Measurements from ENCODE around the gene SCD5.

SCD5 gene

DNA sequence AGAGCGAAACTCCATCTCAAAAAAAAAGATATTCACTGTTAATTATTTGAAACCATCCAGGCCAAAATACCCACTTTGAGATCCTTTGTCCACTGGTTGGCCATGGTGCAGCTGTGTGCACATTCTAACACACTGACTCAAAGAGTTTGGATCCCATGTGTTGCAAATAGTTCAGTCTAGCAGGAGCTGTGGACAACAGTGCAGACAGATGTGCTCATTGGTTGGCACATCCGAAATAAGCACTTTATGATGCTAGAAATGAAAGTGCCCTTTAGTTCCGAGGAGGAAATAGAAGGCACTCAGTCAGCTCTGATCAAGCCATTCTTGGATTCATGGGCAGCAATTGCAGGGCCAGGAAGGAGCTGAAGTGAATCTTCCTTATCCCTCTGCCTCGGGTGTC, 173.8 kb downstream of the SCD5 start:
- DNase-seq = no peak

DNA sequence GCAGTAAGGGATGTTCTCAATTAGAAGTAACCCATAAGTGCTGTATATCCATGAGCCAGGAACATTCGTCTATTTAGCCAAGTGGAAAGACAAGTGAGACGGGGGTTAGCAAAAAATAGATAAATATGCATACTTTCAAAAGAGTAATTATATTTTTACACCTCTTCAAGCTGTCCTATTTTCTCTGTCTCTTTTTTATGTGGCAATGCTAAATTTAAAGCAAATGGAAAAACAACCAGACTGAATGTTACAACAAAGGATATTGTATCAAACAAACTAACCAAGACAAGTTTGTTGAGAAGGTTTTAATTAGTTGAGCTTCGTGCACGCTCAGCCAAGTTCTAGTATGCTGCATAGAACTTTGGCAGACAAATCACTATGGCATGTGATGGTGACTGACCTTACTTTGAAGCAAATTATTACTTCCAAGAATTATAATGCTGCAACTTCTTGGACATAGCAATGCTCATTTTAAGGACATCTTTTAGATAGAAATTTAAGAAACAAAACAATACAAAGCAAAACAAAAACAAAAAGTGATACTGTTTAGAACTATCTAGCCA, 175.4 kb downstream of the SCD5 start:
- no peak for DNase-seq

DNA sequence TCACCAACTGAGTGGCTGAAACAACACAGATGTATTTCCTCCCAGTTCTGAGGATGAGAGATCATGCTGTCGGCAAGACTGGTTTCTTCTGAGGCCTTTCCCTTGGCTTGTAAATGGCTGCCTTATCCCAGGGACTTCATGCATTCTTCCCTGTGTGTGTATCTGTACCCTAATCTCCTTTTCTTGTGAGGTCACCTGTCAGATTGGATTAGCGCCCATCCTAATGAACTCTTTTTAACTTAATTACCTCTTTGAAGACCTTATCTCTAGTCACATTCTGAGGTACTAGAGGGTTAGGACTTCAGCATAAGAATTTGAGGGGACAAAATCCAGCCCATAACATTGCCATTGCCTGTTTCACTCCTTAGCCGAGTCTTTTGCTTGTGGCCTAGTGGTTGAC, 177.3 kb downstream of the SCD5 start:
- peak in 1 of 3 experiments; percentile 51 for DNase-seq

DNA sequence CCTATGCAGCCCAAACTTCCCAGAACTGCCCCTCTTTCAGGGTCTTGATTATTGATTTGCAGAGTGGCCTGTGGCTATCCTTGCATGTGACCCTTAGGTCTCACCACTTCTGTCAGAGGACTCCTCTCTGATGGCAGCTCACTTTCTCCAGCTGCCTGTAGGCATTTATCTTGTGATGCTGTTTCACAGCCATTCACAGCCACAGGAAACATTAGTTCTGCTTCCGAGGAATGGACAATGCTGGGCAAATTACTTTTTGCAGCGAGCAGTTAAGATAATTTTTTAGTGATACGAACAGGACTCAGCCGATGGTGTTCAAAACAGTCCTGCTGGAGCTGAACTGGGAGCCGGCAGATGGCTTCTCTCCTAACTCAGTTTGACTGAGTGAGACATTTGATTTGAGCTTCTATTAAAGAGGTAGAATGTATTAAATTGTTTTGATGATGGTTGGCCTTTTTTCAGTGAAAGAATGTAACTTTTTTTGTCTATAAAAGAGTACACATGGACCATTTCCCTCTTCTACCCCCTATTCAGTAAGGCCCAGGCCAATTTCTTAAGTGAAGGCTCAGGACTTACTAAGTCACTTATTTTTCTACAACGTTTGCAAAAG, 178.4 kb downstream of the SCD5 start:
- no peak for DNase-seq

DNA sequence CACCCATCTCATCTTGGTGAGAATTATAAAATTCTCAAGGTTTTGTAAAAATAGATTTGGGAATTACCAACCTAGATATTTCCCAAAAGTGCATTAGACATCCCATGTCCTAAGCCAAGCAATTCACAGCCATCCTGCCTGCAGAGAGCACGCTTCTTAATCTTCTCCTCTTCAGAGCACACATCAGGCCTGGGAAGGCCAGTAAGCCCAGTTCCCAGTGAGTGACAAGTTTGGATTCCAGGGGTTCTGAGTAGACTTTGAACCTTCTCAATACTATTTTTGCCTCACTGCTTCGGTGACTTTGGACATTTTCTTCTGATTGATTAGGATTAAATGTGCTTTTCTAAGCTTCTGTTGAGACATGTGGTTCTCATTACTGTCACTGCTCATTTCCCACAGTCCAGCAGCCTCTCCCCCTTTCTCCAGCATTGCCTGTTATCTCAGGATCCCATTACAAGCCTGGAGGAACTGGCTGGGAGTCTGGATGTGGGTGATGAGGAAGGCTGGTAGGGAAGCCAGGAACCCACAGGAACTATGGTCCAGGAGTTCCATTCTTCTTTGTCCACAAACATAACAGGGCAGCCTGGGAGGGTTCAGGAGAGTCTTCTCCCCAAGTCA, 180.4 kb downstream of the SCD5 start:
- DNase-seq = no peak

DNA sequence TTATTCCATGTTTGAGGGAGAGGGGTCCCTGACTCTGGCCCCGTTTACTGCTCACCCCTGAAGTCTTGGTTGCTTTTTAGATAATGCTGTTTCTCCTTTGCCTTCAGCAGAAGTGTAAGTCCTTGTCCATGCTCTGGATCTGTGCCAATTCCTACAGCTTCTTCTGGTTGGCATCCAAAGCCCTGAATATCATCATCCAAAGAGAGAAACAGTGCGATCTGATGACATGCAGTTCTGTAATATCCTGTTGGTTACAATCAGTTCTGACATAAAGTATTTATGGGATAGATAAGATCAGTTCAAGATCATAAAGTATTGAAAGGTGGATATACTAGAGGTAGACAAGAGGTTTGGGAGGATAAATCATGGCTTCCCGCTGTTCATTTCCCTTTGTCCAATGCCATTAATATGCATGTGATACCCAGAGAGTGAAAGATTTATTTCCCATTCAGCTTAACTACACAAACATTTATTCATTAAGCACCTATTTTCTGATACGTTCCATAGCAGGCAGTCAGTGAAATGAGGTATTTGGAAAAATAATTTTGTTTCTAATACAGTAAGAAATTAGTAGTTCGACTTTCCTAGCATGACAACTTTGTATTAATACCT, 183.7 kb downstream of the SCD5 start:
- DNase-seq = no peak

DNA sequence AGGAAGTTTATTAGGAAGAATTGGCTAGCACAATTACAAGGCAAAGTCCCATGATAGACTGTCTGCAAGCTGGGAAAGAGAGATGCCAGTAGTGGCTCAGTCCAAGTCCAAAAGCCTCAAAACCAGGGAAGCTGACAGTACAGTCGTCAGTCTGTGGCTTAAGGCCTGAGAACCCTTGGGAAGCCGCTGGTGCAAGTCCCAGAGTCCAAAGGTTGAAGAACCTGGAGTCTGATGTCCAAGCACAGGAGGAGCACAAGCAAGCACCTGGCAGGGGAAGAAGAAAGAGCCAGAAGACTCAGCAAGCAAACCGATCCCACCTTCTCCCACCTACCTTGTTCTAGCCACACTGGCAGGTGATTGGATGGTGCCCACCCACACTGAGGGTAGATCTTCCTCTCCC, 185.5 kb downstream of the SCD5 start:
- no peak for DNase-seq

DNA sequence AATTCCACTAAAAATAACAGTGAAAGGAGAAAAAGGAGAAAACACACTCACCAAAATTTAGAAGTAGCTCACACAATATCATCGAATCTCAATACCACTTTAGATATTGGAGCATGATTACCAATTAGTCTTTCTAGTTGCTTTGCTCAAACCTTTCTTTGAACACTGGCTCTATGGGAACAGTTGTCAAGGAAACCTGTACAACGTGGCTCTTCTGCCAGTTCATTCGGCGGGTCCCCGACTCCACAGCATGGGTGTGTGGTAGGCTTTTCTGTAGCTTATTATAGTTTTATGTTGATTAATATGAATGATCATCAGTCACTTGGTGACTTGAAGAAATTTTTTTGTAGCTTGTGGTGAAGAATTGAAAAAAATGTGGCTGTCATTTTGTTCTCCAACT, 186.6 kb downstream of the SCD5 start:
- peak in 2 of 3 experiments; percentile 42 to 80 for DNase-seq

DNA sequence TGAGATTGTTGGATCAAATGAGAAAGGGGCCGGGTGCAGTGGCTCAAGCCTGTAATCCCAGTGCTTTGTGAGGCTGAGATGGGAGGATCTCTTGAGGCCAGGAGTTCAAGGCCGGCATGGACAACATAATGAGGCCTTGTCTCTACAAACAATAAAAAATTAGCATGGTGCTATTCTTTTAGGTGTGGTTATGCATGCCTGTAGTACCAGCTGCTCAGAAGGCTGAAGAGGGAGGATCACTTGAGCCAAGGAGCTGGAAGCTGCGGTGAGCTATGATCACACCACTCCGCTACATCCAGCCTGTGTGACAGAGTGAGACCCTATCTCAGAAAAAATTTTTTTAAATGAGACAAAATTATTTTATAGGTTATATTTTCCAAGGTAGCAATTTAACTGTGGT, 187.1 kb downstream of the SCD5 start:
- peak in 2 of 3 experiments; percentile 22 to 58 for DNase-seq

DNA sequence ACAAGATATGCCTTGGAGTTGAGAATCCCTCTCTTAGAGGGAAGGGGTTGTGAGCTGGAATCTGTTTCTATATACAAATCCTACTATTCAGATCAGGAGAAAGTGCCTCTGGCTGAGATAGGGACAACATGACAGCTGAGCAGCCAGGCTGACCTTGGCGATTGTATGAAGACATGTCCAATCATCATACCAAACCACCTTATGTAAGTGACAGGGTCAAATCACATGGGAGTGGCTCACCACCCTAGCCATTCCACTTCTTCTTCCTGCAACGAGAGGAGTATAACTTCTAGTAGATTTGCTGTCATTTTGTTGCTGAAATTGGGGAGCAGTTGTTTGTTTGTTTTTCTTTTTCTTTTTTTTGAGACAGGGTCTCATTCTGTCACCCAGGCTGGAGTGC, 188.6 kb downstream of the SCD5 start:
- peak in 1 of 3 experiments; percentile 6 for DNase-seq

DNA sequence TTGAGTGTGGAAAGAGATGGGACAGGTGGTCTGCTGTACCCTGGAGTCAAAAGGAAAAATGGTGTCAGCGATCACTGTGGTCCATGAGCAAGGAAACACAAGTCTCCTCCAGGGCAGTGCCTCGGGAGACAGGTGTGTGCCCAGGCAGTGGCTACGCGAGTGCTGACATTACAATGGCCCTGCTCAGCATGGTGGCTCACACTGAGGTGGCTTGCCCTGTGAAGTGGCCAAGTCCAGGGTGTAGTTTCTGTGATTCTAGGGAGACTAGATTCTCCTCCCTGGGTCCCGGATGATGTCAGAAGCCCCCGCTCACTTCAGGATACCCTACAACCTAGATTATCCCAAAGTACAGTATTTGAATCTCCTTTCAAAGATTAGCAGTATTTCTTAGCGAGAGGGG, 192.0 kb downstream of the SCD5 start:
- no peak for DNase-seq

DNA sequence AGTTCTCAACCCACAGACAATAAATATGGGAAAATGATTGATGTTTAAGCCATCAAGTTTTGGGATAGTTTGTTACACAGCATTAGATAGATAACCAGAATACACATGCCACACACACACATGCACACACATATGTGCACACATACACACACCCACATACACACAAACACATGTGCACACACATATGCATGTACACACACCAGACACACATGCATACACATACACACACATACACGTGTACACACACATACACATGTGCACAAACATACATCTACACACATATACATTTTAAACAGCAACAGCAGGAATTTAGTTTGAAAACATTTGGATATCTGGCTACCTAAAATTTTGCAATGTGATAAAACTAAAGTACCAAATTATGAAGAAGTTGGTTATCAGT, 194.1 kb downstream of the SCD5 start:
- DNase-seq = no peak

DNA sequence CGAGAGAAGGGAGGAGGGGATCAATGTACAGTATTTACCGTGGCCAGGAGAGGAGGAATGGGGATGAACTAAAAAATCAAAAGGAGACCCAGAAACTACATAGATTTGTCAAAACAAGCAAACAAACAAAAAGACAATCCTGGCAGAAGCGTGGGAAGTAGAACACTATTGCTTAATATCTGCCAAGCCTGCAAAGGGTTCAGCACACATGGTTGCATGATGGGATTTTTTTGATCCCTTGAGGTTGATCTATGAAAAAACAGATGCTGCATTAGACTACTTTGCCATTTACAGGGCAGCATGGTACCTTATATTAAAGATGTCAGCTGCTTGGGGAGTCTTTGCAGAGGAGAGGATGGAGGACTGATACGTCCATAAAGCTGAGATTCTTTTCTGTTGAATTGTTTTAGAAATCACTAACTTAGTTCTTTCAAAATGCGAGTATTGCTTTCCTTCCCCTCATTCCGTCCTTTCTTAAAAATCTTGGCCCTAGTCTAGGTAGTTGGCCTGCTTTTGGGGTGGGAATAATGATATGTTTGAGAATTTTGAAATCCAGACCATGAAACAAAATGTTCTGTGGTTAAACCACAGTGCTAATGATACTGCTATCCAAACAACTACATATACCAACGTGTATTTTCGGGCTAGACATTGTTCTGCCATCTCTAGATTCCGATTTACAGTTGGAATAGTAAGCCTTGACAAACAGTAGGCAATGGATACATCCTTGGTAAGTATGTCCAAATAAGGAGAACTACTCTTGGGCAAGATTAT, 197.2 kb downstream of the SCD5 start:
- DNase-seq = no peak

DNA sequence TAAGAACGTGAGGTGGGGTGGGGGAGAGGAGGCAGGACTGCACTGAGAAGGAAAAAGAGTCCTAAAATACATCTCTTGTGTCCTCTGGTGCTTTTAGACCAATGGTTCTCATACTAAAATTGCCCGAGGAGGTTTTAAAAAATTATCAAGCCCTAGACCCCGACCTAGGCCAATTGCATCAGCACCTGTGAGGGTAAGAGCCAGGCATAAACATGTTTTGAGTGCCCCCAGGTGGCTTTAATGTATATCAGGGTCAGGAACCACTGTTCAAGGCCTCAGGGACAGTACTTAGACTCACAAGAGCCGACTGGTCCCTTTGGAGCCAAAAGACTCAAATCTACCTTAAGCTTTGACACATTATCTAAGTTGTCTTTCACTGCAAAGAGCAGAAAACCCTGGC, 199.3 kb downstream of the SCD5 start:
- DNase-seq = peak in 2 of 3 experiments; percentile 58 to 82

DNA sequence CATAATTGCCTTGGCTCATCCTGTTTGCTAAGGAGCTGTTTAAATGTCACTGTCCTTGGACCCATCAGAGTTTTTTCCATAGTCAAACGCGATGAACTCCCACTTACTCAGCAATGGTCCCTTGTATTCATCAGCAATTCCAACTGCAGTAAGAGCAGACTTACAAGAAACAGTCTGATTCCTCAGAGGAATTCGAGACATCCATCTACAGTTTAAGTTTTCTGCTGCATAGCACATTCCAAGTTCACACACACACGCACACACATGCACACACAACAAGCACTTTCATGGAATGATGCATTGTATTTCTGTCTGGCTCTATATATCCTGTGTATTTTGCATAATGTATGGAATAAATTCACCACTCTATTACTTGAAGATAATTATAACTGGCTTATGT, 204.1 kb downstream of the SCD5 start:
- no peak for DNase-seq

DNA sequence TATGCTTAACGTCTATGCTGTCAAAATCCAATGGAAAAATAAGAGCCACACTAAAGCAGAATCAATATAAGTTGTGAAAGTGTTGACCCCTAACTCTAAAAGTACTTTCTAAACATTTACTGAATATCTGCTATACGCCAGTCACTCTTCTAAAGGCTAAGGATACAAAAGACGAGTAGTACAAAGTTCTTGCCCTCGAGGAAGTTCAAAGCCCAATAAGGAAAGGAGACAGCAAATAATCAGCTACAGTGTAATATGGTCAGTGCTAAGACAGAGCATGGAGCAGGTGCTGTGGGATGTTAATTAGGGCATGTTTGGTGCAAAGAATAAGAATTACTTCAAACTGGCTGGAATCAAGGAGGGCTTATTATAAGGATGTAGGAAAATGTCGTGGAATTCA, 205.2 kb downstream of the SCD5 start:
- DNase-seq = no peak

DNA sequence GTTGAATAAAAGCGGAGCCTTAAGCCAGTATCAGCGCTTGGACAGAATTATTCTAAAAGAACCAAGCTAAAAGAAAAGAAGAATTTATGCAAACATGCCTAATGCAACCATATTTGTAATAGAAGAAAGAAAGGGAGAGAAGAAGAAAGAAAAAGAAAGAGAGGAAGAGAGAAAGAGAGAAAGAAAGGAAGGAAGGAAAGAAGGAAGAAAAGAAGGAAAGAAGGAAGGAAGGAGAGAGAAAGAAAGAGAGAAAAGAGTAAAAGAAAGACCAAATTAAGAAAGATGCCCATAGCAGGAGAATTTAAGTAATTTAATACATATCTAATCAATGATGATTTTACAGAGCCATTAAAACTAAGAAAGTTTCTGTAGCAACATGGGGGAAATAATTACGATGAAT, 206.0 kb downstream of the SCD5 start:
- DNase-seq = no peak

DNA sequence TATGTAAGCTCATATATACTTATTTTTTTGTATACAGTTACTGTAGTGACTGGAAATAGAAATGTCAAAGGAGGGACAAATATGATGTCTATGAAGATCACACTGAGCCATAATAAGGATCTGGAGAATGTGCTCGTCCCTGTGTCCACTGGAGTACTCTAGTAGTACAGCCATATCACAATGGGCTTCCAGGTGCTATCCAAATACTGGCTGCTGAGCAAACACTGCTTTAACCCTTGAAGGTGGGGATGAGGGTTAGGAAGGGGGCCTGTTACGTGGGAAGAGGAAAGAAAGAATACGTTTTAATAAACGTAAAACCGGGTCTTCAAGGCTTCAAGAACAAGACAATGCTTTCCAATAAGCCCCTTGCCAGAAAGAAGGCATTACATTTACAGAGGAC, 207.0 kb downstream of the SCD5 start:
- DNase-seq = peak in 2 of 3 experiments; percentile 13 to 62

DNA sequence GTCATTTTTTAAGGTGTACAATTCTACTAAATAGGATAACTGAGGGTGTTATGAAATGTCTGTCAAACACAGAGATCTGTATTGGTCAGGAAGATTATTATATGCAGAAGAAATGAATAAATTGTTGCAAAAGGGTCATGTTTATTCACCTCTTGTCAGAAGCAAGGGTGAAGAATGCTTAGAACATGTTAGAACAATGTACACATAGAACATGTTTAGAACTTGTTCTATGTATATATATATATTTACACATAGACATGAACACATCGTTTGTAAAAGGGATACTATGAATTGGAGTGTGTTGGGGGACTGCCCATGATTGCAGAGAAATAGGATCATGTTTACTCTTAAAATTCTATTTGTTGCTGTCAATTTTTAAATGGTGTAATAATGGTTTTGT, 208.8 kb downstream of the SCD5 start:
- DNase-seq = no peak

DNA sequence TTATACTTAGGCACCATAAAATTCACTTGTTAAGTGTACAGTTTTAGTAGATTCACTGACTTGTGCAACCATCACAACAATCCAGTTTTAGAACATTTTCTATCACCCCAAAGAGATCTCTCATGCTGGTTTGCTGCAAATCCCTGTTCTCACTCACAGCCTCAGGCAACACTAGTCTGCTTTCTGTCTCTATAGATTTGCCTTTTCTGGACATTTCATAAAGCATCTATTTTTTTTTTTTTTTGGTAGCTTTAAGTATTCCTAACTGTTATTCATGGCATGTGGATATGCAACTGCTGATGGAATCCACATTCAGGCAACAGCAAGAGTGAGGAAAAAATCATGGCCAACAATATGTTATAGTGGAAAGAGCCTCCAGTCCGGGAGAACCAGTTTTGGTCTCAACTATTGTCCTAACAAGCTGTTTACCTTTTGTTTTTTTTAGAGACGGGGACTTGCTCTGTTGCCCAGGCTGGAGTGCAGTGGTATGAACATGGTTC, 209.8 kb downstream of the SCD5 start:
- DNase-seq = no peak

DNA sequence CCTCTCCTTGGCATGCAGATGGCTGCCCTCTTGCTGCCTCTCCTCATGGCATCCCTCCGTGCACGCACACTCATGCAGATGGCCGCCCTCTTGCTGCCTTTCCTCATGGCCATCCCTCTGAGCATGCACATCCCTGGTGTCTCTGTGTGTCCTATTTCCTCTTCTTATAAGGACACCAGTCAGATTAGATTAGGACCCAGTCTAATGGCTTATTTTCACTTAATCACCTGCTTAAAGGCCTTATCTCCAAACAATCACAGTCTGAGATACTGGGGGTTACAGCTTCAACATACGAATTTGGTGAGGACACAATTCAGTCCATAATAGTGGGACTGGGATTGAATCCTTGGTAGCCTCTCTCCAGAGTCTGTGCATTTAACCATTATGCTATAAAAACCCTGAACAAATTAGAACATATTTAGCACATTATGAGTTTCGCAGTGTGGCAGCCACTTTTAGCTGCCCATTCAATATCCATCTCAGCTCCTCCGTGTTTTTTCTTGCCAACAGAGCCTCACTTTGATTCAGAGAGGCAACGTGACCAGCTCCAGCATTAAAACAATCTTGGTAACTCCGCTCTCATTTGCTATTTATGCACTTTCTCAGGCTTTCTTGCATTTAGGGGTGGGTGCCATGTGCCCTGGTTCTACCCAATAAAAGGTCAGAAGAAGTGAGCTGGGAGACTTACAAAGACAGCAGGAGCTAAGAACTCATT, 210.6 kb downstream of the SCD5 start:
- DNase-seq = no peak

DNA sequence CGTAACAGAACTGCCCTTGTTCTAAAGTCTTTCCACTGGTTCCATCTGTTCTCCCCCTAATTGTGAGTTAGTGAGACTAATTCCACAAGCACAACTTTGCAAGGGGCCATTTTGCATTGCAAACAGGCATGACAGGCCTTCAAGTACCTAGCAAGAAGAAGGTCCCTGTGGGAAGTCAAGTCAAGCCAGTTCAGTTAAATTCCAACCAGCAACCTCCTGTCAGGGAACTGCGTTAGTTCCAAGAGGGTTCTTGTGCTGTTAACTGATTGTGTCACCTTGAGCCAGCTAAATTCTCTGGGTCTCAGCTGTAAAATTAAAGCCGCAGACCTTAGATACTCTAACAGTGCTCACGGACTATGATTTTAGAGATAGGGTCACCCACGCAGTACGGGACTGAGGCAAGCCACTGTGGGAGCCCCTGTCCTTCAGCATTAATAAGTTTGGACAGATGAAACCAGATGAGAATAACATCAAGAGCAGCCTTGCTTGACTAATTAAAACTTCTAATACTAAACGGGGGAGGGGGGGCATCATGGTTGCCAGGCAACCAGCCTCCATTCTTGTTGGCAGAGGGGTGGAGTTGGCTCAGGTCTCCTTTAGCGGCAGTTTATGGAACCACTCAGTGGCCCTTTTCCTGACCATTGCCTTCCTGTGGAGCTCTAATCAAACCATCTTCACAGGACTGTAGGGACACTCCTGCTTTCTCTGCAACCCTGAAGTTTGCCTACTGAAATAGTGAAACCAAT, 212.7 kb downstream of the SCD5 start:
- DNase-seq = peak in 1 of 3 experiments; percentile 21
